HUES6 (cell line): ENCODE data around the gene PLCD1.
"Not testable (repeated sequence)": the region's sequence is repeated elsewhere in the genome, so short reads cannot be mapped to it uniquely, and the experiment has no call there.

Experiments
- H3K27ac ChIP-seq: 2 replicates; pipeline ENCODE4 v1.7.0; 2013; ENCODE audit warnings: low read depth, mild to moderate bottlenecking, low read length, inconsistent platforms
- H3K27me3 ChIP-seq: 2 replicates; pipeline ENCODE4 v1.6.1; 2013; ENCODE audit warnings: low read length; ENCODE audit not compliant: control insufficient read depth, insufficient read depth
- H3K36me3 ChIP-seq: 2 replicates; pipeline ENCODE4 v1.6.1; 2013; ENCODE audit warnings: low read length; ENCODE audit not compliant: control insufficient read depth, insufficient read depth
- H3K4me1 ChIP-seq: 2 replicates; pipeline ENCODE4 v1.6.1; 2013; ENCODE audit warnings: low read length; ENCODE audit not compliant: control insufficient read depth, insufficient read depth
- H3K4me3 ChIP-seq: 2 replicates; pipeline ENCODE4 v1.5.1; 2013; ENCODE audit warnings: low read depth, low read length
- H3K9ac ChIP-seq: one replicate; pipeline ENCODE4 v1.6.1; 2013; ENCODE audit warnings: mild to moderate bottlenecking, low read length
- H3K9me3 ChIP-seq: 2 replicates; pipeline ENCODE4 v1.6.1; 2013; ENCODE audit warnings: low read depth, low read length; ENCODE audit not compliant: control insufficient read depth, insufficient read depth

PLCD1 gene

GRCh38 chr3:38053286-38053685 is 23.8 kb upstream of the PLCD1 start:
- H3K9me3 ChIP-seq = peaks cover 23% of the 10 kb centered on the region
- not testable (repeated sequence) for H3K36me3 ChIP-seq, H3K27me3 ChIP-seq, H3K4me3 ChIP-seq, H3K4me1 ChIP-seq, H3K9ac ChIP-seq, H3K27ac ChIP-seq

DNA sequence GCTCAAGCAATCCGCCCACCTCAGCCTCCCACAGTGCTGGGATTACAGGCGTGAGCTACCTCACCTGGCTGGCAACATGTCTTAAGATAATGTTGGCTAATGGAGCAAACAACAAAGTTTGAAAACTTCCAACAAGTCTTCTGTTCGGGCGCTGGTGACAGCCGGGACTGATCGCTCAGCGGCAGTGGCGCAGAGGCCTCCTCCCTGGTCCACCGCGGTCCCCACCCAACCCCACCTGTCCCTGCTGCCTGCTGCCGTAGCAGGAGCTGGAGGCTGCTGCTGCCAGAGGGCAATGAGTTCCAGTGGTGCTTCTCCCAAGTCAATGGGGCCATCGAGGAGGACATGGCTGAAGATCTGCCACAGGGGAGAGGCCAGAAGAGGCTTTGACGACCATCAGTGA is 21.7 kb upstream of the PLCD1 start:
- no peak overlapping the region for H3K9ac ChIP-seq
- H3K36me3 ChIP-seq = no peaks in the 10 kb centered on the region
- H3K4me1 ChIP-seq = no peaks in the 10 kb centered on the region
- H3K27me3 ChIP-seq = no peaks in the 10 kb centered on the region
- peaks cover 23% of the 10 kb centered on the region for H3K9me3 ChIP-seq
- H3K27ac ChIP-seq = no peak overlapping the region
- H3K4me3 ChIP-seq = no peak overlapping the region

- H3K27me3 ChIP-seq = peaks cover 2% of the 10 kb centered on the region; the same call in 1 of the 2 replicates
Observed at GRCh38 chr3:38049358-38050126, 20.1 kb upstream of the PLCD1 start.

DNA sequence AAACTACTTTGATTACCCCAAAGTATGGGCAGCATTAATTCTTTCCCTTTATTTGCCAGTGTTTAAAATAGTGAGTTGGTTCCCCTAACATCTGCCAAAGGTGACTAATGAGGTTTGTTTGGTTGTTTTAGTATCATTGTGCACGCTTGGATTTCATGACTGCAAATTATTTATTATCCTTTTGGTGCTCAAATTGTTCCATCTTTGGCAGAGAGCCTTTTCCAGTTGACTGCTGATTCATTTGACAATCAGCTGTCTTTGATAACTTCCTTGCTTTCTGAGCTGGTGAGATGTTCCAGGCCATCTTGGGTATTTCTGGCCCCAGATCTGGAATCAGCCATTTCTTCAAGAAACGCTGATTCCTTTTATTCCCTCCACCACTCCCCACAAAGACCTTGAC is 18.5 kb upstream of the PLCD1 start:
- H3K4me1 ChIP-seq = no peaks in the 10 kb centered on the region
- H3K9me3 ChIP-seq = peaks cover 17% of the 10 kb centered on the region
- H3K27ac ChIP-seq = no peak overlapping the region
- H3K36me3 ChIP-seq = no peaks in the 10 kb centered on the region
- no peak overlapping the region for H3K9ac ChIP-seq
- H3K27me3 ChIP-seq = peaks cover 4% of the 10 kb centered on the region; the same call in 1 of the 2 replicates
- H3K4me3 ChIP-seq = no peak overlapping the region

More at GRCh38 chr3:38049358-38050126, 20.1 kb upstream of the PLCD1 start:
- H3K4me1 ChIP-seq = no peaks in the 10 kb centered on the region
- H3K27ac ChIP-seq = no peak overlapping the region
- no peak overlapping the region for H3K4me3 ChIP-seq
- H3K9me3 ChIP-seq = peaks cover 18% of the 10 kb centered on the region
- no peak overlapping the region for H3K9ac ChIP-seq
- no peaks in the 10 kb centered on the region for H3K36me3 ChIP-seq

DNA sequence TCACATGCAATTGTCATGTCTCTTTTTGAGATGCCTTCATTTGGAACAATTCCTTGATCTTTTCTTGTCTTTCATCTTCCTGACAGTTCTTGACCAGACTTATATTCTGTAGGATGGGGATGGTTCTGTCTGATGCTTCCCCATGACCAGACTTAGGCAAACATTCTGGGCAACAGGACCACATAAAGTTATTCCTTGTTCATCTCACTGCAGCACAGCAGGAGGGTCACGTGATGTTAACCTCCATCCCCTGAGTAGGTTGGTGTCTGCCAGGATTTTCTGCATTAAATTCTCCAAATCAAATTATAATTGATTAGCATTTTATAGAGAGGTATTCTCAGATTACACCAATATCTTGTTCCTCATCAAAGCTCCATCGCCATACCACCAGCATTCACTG is 17.4 kb upstream of the PLCD1 start:
- Histone ChIP-seq H3K4me3 (no peak overlapping the region), H3K9me3 (peaks cover 8% of the 10 kb centered on the region)

GRCh38 chr3:38046027-38046426 is 16.6 kb upstream of the PLCD1 start:
- H3K27ac ChIP-seq = no peak overlapping the region
- H3K36me3 ChIP-seq = no peaks in the 10 kb centered on the region
- no peaks in the 10 kb centered on the region for H3K9me3 ChIP-seq
- no peak overlapping the region for H3K9ac ChIP-seq
- no peak overlapping the region for H3K4me3 ChIP-seq
- peaks cover 4% of the 10 kb centered on the region; the same call in 1 of the 2 replicates for H3K27me3 ChIP-seq
- no peaks in the 10 kb centered on the region for H3K4me1 ChIP-seq

More for the DNA sequence above, 17.4 kb upstream of the PLCD1 start:
- no peak overlapping the region for H3K9ac ChIP-seq
- no peaks in the 10 kb centered on the region for H3K36me3 ChIP-seq
- H3K27ac ChIP-seq = no peak overlapping the region
- H3K4me1 ChIP-seq = no peaks in the 10 kb centered on the region
- H3K27me3 ChIP-seq = peaks cover 4% of the 10 kb centered on the region; the same call in 1 of the 2 replicates

GRCh38 chr3:38043486-38043885 is 14.0 kb upstream of the PLCD1 start:
- Histone ChIP-seq H3K4me1 (peaks cover 13% of the 10 kb centered on the region), H3K4me3 (no peak overlapping the region), H3K27ac (no peak overlapping the region), H3K36me3 (no peaks in the 10 kb centered on the region), H3K9me3 (no peaks in the 10 kb centered on the region), H3K27me3 (peaks cover 25% of the 10 kb centered on the region), H3K9ac (no peak overlapping the region)

- H3K9me3 ChIP-seq = no peaks in the 10 kb centered on the region
- H3K4me1 ChIP-seq = peaks cover 22% of the 10 kb centered on the region
- peaks cover 29% of the 10 kb centered on the region for H3K27me3 ChIP-seq
- H3K36me3 ChIP-seq = no peaks in the 10 kb centered on the region
- H3K27ac ChIP-seq = no peak overlapping the region
- no peak overlapping the region for H3K4me3 ChIP-seq
- no peak overlapping the region for H3K9ac ChIP-seq
Observed at GRCh38 chr3:38040401-38040800, 11.0 kb upstream of the PLCD1 start.

GRCh38 chr3:38039899-38040261 is 10.4 kb upstream of the PLCD1 start:
- H3K9ac ChIP-seq = no peak overlapping the region
- peaks cover 29% of the 10 kb centered on the region for H3K27me3 ChIP-seq
- peaks cover 22% of the 10 kb centered on the region for H3K4me1 ChIP-seq
- H3K36me3 ChIP-seq = no peaks in the 10 kb centered on the region
- no peak overlapping the region for H3K27ac ChIP-seq
- no peaks in the 10 kb centered on the region for H3K9me3 ChIP-seq
- peak overlapping the region; percentile 76 for H3K4me3 ChIP-seq

GRCh38 chr3:38039101-38039898 is 9.9 kb upstream of the PLCD1 start, which contains the start of gene DLEC1:
Gene DLEC1 (plus strand): TSS chr3:38039208. CDS start chr3:38039226, 18 bp downstream.
- Histone ChIP-seq H3K9ac (peak within 1 kb of the TSS; percentile 7), H3K9me3 (no peaks in the 10 kb centered on the region), H3K36me3 (no peaks in the 10 kb centered on the region), H3K27ac (no peak within 1 kb of the TSS), H3K4me1 (peaks cover 22% of the 10 kb centered on the region), H3K4me3 (peak within 1 kb of the TSS; percentile 76), H3K27me3 (peaks cover 25% of the 10 kb centered on the region)

DNA sequence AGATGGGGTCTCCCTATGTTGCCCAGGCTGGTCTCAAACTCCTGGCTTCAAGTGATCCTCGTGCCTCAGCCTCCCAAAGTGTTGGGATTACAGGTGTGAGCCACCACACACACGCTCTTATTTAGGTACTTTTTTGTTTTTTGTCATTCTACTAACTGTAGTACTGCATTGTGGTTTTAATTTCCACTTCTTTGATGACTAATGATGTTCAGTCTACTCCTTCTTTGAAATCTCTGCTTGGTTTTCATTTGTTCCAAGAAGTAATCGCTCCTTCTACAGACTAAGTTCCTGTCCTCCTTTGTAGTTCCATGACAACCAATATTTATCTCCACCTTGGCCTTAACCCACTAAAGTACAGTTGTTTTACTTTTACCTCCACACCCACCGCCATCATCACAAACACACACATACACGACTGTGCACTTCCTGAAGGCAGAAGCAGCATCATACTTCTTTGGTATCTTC is 9.0 kb upstream of the PLCD1 start:
- Histone ChIP-seq H3K27ac (no peak overlapping the region), H3K36me3 (no peaks in the 10 kb centered on the region), H3K9ac (no peak overlapping the region), H3K9me3 (no peaks in the 10 kb centered on the region), H3K4me3 (peak overlapping the region; percentile 76), H3K27me3 (peaks cover 25% of the 10 kb centered on the region), H3K4me1 (peaks cover 22% of the 10 kb centered on the region)
